ENCODE results near the gene DNAJC17.

DNAJC17 gene

GRCh38 chr15:40828447-40829036, 21.3 kb upstream of the DNAJC17 start, which contains the start of gene PPP1R14D:
Gene PPP1R14D, minus strand, starts transcription at chr15:40828708. Its CDS starts 67 bp downstream, at chr15:40828641.
- no peak for DNase-seq

GRCh38 chr15:40826423-40827075, 19.3 kb upstream of the DNAJC17 start:
- DNase-seq = no peak

GRCh38 chr15:40825661-40826422, 18.6 kb upstream of the DNAJC17 start:
- no peak for DNase-seq

GRCh38 chr15:40823572-40824343, 16.5 kb upstream of the DNAJC17 start:
- no peak for DNase-seq

GRCh38 chr15:40821195-40821594, 13.9 kb upstream of the DNAJC17 start:
- no peak for DNase-seq

- no peak for DNase-seq
These were observed 11.8 kb upstream of the DNAJC17 start for GRCh38 chr15:40819048-40819447.

GRCh38 chr15:40815042-40815698, 7.9 kb upstream of the DNAJC17 start:
- no peak for DNase-seq

GRCh38 chr15:40812721-40813425, 5.6 kb upstream of the DNAJC17 start:
- no peak for DNase-seq

- DNase-seq = no peak
These were observed 1.7 kb upstream of the DNAJC17 start for GRCh38 chr15:40808861-40809450.

GRCh38 chr15:40807888-40808461, 702 bp upstream of the DNAJC17 start:
- DNase-seq = no peak

- DNase-seq = no peak
These were observed 623 bp downstream of the DNAJC17 start for GRCh38 chr15:40806672-40807027.

- no peak for DNase-seq
These were observed 3.6 kb downstream of the DNAJC17 start for GRCh38 chr15:40803688-40804087.

- DNase-seq = no peak
These were observed 4.2 kb downstream of the DNAJC17 start for GRCh38 chr15:40803076-40803475.

GRCh38 chr15:40799523-40799922, 7.8 kb downstream of the DNAJC17 start:
- no peak for DNase-seq

GRCh38 chr15:40796512-40796911, 10.8 kb downstream of the DNAJC17 start:
- DNase-seq = no peak

GRCh38 chr15:40796041-40796440, 11.2 kb downstream of the DNAJC17 start:
- no peak for DNase-seq

- no peak for DNase-seq
These were observed 13.9 kb downstream of the DNAJC17 start for GRCh38 chr15:40793216-40793989.

- no peak for DNase-seq
These were observed 14.9 kb downstream of the DNAJC17 start for GRCh38 chr15:40792394-40792793.

- DNase-seq = no peak
These were observed 16.6 kb downstream of the DNAJC17 start for GRCh38 chr15:40790718-40791117.

GRCh38 chr15:40789999-40790398, 17.3 kb downstream of the DNAJC17 start:
- no peak for DNase-seq

- DNase-seq = no peak
These were observed 18.2 kb downstream of the DNAJC17 start for GRCh38 chr15:40789119-40789518.

Measured in stimulated activated naive CD4-positive, alpha-beta T cell treated with Interleukin-2 at 50 U/mL for 16 hours (primary cell).